Smooth muscle cell of the brain vasculature (primary cell): Measurements from ENCODE around the gene SCEL.
A peak's percentile ranks its signal among the peaks of the same experiment; 100 is the strongest.
"Not testable (repeated sequence)": the region's sequence is repeated elsewhere in the genome, so short reads cannot be mapped to it uniquely, and the experiment has no call there.

Experiments
- DNase-seq: peaks from one replicate; pipeline ENCODE4 v3.0.0-alpha.2; 2012; ENCODE audit warnings: low read depth, low spot score

Gene SCEL

GRCh38 chr13:77558016-77558415 lies 22.5 kb downstream of the SCEL start:
- DNase-seq = no peak

DNA sequence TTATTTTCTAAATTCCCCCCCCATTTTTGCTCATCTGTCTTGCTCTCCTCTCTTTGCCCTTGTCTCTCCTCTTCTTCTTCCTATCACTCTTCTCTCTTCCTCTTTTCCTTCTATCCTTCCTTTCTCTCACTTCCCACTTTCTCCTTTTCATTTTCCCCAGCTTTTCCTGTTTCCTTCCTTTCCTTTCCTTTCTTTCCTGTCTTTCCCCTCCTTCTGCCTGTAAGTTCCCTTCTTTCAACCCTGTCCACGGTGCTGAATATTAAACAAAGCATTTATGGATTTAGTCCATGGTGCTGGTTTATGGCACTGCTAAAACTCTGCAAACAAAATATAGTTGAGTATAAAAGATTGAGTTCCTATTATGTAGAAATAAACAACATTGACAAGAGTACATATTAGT lies 27.6 kb downstream of the SCEL start:
- peak; percentile 13 for DNase-seq

- peak; percentile 10 for DNase-seq
These were observed 30.1 kb downstream of the SCEL start for GRCh38 chr13:77565635-77566034.

DNA sequence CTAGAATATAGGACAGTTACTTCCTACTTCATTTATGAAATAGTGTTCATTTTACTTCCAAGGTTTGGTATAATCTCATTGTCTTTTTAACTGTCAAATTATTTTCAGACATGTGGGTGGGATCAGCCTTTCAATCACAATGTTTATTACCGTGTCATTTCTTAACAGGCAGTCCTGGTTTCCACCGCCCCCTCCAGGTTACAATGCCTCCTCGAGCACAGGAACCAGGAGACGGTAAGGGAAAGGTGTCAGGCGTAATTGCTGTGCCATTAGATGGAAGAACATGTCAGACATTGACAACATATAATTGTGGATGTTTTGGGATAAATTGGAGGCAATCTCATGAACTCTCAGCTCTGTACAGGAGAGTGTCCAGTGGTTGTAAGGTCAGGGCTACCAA lies 36.5 kb downstream of the SCEL start:
- DNase-seq = no peak

DNA sequence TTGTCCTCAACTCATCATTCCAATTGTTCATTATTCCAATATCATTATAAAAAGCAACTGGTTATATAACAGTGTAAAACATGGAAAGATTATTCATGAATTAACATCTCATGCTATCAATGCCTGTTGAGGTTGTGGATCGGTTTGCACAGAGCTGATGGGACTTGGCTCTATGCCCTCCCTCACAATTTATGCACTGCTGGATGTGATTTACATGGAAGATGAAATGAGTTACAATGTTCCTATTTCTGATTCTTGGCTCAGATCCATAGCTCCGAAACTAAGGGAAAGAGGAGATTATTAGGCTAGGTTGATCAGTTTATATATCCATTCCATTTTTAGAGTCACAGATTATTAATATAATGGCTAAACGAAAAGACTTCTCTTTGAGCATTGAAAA lies 38.6 kb downstream of the SCEL start:
- DNase-seq = no peak

DNA sequence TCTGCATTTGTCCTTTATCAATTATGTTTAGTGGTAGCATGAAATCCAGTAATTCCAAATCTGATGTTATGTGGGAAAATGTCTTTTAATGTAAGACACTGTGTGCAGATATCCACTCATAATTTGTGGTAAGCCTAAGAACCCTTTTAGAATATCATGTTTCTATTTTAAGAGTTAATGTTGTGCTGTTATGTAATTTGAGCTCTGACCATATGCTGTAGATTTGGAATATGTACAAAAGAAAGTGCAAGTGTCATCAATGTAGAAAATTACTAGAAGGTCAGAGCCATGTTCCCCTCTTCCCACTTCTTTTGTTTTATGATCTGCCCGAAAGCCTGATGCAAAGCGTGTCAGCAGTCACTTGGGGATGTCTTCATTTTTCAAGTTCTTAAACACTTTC lies 44.5 kb downstream of the SCEL start:
- no peak for DNase-seq

- no peak for DNase-seq
These were observed 45.2 kb downstream of the SCEL start for GRCh38 chr13:77580748-77581147.

- DNase-seq = no peak
These were observed 48.1 kb downstream of the SCEL start for GRCh38 chr13:77583581-77583980.

GRCh38 chr13:77584106-77584505 lies 48.6 kb downstream of the SCEL start:
- no peak for DNase-seq

GRCh38 chr13:77595166-77595810 lies 59.8 kb downstream of the SCEL start:
- no peak for DNase-seq

DNA sequence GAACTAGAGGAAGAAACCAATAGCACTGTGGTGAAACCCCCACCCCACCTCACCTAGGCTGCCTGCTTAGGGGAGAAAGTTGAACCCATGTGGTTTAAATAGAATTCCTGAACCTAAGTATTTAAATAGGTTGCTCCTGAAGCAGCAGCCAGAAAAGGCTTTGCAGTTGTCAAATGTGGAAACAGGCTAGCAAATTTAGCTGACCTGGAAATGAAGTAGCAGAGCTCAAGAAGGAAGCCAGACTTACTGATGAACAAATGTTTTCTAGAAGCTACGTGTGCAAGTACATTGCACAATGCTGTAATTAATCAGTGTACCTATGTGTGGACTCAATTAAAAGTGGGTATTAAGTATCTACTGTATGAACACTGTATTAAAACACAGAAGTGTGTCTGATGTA lies 61.3 kb downstream of the SCEL start:
- DNase-seq = no peak

- DNase-seq = no peak
These were observed 63.8 kb downstream of the SCEL start for GRCh38 chr13:77599351-77599750.

- no peak for DNase-seq
These were observed 65.2 kb downstream of the SCEL start for GRCh38 chr13:77600701-77601100.

DNA sequence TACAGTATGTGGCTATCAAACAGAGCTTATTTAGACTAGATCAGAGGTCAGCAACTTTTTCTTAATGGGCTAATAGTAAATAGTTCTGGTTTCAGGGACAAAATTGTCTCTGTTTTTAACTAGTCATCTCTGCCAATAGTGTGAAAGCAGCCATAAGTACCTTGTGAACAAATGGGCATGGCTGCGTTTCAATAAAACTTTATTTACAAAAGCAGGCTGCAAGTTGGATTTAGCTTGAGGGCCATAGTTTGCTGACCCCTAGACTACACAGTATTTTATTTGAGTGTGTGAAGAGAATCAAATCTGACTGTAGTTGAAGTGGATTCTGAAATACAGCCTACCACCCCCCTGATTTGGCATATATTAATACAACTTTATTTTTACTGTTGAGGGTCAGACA lies 75.6 kb downstream of the SCEL start:
- DNase-seq = no peak

DNA sequence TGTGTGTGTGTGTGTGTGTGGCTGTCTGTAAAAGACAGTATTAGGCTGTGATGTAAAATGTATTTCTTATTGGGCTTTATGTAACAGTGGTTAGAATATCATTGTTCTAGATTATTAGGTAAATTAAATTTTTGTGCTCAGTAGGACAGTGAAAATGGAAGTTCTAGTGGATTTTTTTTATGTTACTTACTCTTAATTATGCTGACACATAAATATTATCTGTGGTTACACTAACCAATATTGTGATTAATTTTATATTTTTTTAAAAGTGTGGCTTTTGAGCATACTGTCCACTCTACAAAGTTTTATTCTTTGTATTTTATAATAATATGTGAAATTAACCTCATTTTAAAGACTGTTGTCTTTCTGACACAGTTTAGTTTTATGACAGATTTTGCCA lies 80.5 kb downstream of the SCEL start:
- DNase-seq = no peak

DNA sequence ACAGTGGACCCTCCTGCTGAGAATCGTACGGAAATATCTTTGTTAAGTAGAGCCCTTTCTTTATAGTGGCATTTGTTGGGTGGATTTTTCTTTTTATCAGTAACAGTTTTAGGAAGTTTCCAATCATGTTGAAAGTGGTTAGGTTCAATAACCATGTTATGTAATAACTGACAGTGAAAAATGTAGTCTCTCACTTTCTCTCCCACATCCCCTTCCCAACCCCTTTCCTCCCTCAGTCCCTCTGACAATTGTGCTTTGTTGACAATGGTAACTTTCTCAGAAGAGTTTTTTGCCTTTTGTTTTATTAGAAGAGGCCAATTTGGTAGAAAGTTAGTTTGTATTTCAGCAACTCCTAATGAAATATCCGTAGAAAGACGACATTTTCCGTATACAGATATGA lies 84.1 kb downstream of the SCEL start:
- DNase-seq = no peak

GRCh38 chr13:77620138-77620537 lies 84.6 kb downstream of the SCEL start:
- DNase-seq = no peak

DNA sequence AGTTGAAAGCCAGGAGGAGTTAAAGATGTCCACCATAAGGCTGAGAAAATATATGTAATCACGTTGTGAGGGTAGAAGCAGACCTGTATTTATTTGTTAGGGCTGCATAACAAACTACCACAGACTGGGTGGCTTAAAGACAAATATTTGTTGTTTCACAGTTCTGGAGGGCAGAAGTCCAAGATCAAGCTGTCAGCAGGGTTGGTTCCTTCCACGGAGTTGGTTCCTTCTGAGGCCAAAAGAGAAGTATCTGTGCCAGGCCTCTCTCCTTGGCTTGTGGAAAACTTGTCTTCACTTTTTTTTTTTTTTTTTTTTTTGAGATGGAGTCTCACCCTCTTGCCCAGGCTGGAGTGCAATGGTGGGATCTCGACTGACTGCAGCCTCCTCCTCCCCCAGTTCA lies 88.3 kb downstream of the SCEL start:
- no peak for DNase-seq

DNA sequence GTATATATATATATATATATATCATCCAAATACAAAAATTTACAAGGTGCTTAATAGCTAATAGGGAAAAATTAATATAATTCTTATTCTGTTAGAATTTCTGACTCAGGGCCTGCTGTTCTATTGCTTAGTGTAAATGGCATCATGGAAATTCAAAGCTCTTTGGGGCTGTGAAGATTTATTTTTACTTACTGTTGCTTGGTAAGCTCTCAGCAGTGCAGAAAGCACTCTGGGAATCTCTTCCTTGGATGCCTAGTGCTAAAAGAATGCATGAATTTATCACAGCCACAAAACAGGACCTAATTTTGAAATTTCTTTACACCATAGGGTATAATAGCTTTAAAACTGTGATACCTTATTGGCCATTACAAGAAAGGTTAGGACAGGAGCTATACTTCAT lies 92.7 kb downstream of the SCEL start:
- DNase-seq = no peak

DNA sequence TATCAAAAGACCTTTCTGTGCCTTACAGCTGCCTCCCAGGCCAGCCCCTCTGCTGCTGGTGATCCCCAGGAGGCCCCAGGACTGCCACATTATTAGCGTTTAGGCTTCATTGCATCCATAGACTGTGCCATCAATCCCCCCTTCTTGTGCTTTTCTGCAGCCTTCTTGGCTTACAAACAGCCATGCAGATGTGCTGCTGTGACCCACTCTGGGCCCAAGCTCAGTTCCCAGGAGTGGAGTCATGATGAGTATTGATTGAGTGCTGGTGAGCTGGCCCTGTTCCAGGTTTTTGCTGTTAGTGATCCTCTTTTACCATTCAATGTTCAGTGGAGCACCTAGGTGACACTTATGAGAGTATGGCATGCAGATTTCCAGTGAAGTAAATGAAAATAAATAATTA lies 102.1 kb downstream of the SCEL start:
- DNase-seq = no peak

- no peak for DNase-seq
These were observed 114.9 kb downstream of the SCEL start for GRCh38 chr13:77650409-77650808.

DNA sequence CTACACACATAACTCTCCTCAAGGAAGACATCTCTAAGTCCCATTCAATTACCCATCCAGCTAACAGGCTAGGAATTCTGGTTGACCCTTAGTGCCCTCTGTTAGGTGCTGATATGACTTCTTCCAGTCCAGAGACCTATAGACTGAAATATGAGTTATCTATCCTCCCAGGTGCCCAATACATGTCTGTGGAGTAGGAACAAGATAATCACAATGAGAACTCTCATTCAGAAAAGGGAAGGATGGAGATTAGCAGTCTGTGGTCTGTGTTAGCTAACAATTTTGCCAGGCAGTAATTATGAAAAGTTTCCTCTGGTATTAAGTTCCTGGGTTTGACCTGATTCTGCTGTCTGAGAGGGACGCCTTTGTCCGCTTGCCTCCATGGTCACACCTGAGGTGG lies 117.8 kb downstream of the SCEL start:
- no peak for DNase-seq

- not testable (repeated sequence) for DNase-seq
These were observed 124.5 kb downstream of the SCEL start for GRCh38 chr13:77660016-77660415.

DNA sequence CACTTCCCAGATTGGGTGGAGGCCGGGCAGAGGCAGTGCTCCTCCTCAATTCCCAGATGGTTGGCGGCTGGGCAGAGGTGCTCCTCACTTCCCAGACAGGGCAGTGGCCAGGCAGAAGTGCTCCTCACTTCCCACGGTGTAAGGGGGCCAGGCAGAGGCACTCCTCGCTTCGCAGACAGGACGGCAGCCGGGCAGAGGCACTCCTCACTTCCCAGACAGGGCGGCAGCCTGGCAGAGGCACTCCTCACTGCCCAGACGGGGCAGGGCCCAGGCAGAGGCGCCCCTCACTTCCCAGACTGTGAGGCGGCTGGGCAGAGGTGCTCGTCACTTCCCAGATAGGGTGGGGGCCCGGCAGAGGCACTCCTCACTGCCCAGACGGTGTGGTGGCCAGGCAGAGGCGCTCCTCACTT lies 125.3 kb downstream of the SCEL start:
- no peak for DNase-seq
